GM12801 (cell line): ENCODE results near the gene CHMP4A.

Source experiments
- TF ChIP-seq, protein P1 (sequence below): IDR thresholded peaks from one replicate; pipeline ENCODE4 v1.5.1; 2011; ENCODE audit warnings: control low read depth; ENCODE audit not compliant: insufficient read length; ENCODE audit errors: extremely low read depth

Gene CHMP4A

GRCh38 chr14:24235804-24236688, 22.8 kb upstream of the CHMP4A start:
- TF ChIP-seq, protein P1, sequence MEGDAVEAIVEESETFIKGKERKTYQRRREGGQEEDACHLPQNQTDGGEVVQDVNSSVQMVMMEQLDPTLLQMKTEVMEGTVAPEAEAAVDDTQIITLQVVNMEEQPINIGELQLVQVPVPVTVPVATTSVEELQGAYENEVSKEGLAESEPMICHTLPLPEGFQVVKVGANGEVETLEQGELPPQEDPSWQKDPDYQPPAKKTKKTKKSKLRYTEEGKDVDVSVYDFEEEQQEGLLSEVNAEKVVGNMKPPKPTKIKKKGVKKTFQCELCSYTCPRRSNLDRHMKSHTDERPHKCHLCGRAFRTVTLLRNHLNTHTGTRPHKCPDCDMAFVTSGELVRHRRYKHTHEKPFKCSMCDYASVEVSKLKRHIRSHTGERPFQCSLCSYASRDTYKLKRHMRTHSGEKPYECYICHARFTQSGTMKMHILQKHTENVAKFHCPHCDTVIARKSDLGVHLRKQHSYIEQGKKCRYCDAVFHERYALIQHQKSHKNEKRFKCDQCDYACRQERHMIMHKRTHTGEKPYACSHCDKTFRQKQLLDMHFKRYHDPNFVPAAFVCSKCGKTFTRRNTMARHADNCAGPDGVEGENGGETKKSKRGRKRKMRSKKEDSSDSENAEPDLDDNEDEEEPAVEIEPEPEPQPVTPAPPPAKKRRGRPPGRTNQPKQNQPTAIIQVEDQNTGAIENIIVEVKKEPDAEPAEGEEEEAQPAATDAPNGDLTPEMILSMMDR: no peak

- TF ChIP-seq, protein P1: no peak
These were observed 21.1 kb upstream of the CHMP4A start for GRCh38 chr14:24234095-24235005.

DNA sequence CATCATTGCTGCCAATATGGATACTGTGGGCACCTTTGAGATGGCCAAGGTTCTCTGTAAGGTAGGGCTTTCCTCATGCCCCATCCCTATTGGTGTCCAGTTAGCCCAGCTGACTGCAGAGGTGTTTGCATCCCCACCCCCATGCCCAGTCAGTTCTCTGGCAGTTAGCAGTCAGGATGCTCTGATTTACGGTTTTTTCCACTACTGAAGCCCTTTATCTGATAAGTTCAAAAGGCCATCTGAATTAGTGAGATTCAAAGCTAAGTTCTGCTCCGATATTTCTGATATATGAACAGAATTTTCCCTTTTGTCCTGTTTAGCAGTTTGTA, 20.2 kb upstream of the CHMP4A start:
- TF ChIP-seq, protein P1: no peak

GRCh38 chr14:24232645-24233537, 19.6 kb upstream of the CHMP4A start, which contains the start of gene GMPR2:
Gene GMPR2 (plus strand): TSS chr14:24232929. CDS start chr14:24233254, 325 bp downstream.
- TF ChIP-seq, protein P1: no peak

DNA sequence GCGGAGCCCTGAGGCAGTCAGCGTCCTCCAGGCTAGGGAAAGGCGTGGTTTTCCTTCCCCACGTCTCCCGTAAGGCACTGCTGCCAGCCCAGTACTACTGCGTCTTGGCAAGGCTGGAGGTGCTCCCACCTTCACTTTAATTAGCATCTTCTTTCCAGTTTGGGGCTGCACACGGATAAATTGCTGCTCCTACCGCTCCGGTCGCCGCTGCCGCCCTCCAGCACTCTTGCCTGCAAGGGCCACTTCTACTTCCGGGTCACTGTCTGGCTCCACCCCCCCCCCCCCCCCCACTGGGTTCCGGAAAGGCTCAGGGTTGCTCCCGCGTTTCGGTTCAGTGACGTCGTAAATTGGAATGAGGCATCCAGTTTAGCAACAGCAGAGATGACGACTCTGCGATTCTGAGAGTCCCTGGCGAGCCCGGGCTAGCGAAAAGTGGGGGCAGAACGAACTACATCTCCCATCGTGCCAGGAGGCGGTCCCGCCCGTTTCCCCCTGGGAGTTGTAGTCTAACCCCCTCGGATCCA, 18.9 kb upstream of the CHMP4A start, which contains the start of gene NEDD8:
NEDD8 (minus strand) TSS at position 247 of the 524 bp plus-strand sequence; CDS start at position 147, 100 bp downstream.
- TF ChIP-seq, protein P1: no peak

- TF ChIP-seq, protein P1: no peak
These were observed 18.2 kb upstream of the CHMP4A start for GRCh38 chr14:24231263-24232120.
